ENCODE data around the gene KLK11.

Gene KLK11, protein sequence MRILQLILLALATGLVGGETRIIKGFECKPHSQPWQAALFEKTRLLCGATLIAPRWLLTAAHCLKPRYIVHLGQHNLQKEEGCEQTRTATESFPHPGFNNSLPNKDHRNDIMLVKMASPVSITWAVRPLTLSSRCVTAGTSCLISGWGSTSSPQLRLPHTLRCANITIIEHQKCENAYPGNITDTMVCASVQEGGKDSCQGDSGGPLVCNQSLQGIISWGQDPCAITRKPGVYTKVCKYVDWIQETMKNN

DNA sequence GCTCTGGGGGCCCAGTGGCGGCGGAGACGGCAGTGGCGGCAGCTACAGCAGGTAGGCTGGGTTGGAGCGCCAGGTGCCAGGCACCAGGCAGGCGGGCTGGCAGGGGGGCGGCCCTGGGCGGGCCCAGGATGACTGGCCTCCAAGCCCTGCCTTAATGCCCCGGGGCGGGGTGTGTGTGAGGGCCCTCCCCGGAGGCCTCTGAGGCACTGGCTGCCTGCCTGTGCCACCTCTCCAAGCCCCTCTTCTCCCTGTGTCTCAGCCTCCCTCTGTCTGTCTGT lies at the start of gene KLK11:
Gene KLK11 (minus strand): TSS at position 63 of the 278 bp plus-strand sequence. CDS start 985 bp downstream, outside the sequence.
- no peak for DNase-seq

DNA sequence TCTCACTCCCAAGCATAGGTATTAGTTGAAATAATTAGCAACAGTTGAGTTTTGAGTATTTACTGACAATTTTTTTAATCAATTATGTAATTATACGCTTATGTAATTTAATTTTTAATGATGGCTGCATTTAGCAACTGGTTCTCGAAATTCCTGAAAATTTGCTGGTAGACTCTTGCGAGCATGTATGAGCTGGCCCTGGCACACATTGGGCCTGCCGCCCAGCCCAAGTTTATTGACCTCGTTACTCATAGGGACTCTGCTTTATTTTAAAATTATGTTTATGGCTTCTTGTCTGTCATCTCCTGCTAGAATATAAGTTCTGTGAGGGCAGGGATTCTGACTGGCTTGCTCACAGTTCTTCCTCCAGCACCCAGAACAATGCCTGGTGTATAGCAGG lies 49.6 kb upstream of the KLK11 start:
- no peak for DNase-seq

DNA sequence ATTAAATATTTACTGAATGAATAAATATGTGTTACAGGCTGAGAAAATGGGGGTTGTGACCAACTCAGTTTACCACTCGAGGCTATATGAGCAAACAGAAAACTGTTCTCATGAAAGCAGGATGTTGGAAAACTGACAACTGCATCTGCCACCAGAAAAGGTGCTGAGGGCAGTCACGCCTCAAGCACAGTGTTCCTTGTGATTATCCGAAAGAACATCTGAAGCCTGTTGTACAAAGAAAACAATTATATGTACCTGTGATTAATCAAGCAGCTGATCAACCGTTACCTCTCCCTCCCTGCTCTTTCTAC lies 44.6 kb upstream of the KLK11 start:
- DNase-seq = no peak

DNA sequence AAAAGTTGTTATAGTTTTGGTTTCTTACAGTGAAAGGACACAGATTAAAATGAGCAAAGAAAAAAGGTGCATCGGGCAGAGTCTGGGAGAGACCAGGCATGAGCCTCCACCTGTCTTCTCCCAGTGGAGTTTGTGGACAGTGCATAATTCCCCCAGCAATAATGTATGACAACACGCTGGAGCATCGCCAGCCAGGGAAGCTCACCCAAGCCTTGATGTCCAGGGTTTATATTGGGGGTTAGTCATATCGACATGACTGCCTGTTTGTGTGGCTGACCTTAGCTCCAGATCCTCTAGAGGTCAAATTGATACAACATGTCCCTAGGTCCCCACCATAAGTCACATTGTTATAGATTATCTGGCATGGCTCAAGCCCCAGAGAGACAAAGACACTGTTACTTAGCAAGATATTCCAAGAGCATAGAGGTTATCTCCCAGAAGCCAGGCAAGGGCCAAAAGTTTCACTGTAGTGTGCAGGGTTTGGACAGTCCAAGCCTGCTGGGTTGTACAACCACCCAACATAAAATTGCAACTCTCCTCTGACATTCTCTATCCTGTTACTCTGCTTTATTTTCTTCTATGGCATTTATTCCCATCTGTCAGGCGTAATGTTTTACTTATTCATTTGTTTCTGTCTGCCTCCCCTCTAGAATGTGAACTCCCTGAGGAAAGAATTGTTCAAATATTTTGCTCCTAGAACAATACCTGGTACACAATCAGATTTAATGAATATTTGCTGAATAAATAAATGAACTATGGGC lies 44.1 kb upstream of the KLK11 start:
- DNase-seq = no peak

DNA sequence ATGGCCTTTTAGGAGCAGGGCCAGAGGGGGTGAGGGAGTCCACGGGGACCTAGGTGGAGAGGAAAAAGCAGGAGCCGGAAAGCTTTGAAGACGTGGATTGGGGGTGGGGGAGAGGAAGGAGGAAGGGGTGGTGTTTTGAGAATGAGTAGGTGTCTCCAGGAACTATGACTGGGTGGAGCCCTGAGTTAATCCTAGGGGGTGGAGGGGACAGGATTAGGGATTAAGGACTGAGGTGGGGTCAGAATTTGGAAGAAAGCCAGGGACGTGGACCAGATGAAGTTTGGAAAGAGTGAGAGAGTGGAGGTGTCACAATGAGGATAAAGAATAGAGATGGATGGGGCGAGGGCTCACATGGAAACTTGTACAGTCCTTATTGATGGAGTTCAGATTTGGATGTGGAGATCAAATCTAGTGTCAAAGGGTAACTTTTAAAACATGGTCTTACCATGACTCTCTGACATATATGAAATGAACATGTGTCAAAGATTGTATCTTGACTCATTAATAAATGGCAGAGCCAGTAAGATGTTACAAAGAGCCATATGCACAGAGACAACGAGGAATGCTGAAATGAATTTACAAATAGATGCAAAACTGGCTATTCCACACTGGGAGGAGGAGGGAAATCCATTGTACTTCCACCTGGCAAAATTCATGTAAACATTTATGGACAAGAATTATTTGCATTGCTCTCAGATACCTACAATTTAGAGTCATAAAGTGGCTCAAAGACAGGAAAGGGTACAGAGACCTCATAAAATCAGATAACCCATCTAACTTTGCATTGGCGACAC lies 40.2 kb upstream of the KLK11 start:
- DNase-seq = no peak

DNA sequence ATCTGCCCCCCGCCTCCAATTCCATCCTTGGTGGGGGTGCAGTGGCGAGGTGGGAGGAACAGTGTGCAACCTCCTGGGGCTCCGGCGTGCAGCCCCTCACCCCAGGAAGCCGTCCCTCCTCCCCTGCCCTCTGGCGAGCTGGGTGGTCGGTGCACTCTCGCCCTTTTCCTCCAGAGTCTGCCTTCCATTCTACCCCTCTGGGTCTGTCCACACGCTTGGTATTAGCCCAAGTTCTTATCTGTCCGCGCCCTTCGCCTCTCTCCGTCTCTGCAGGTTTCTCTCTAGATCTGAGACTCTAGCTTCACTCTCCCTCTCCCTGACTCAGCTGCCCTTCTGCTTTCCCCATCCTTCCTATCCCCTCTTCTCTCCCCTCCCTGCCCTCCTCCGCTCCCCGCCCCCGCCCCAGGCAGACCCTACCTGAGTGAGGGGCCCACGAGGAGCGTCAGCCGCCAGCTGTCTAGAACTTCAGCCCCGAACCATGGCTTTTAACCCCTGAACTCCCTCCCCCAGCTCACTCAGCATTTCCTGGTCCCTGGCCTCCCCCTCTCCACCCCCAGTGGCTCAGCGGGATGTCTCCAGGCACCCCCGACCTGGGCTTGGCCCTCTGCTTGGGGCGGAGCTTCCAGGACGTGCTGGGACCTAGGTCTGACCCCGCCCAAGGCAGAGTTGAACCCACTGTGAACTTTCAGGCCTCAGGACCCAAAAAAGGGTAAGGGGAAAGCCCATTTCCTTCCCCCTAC lies 39.0 kb upstream of the KLK11 start:
- no peak for DNase-seq

DNA sequence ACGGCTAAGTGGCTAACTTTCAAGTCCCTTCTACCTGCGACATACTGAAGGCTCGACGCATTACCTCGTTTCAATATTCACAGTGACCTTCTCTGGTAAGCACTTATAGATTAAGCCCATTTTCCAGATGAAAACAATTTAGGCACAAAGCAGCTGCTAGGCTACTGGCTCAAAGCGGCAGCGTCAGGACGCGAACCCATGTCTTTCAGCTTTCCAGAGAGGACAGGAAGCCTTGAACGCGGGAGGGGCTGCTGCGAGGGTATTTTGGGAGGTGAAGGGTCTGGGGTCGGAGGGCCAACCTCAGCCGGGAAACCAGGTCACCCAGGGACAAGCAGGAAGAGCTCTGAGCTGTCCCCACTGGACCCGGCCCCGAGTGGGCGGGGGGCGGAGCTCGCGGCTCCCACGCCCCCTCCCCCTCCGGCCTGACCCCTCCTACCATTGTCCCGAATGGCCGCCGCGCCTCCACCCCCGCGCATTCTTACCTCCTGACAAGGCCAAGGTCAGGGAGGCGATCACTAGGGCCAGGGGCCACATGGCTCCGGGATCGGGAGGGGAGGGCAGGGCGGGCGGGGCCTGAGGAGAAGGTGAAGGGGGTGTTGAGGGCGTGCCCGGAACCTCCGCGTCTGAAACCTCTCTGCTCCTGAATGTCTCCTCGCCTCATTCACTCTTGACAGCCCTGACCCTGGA lies 38.3 kb upstream of the KLK11 start, which contains the start of gene KLK13:
Gene KLK13 (minus strand): TSS at position 559 of the 687 bp plus-strand sequence. CDS start 25 bp downstream, at position 534.
- DNase-seq = no peak

DNA sequence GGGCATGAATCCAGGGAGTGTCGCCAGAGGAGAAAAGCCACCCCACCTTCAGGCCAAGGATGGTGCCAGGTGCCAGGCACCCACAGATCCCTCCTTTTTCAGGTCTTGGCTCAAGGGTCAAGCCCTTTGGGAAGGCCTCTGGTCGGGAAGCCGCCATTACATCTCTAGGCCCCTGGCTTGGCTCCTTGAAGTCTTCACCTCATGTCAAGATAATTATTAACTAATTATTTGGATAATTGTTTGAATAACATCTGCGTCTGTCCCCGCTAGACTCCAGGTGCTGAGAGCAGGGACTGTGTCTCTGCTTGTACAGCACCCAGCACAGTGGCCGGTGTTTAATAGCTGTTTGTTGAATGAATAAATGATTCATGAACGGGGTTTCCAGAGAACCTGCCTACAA lies 37.2 kb upstream of the KLK11 start:
- DNase-seq = no peak

DNA sequence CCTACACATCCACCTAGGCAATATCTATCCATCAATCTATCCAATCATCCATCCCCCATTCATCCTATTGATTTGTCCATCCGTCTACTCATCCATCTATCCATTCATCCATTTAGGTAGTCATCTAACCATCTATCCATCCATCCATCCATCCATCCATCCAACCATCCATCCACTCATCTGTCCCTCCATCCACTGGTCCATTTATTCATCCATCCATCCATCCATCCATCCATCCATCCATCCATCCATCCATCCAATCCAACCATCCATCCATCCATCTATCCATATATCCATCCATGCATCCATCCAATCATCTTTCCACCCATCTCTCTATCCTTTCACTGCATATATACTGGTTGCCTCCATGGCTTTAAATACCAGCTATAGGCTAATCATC lies 34.6 kb upstream of the KLK11 start:
- no peak for DNase-seq

DNA sequence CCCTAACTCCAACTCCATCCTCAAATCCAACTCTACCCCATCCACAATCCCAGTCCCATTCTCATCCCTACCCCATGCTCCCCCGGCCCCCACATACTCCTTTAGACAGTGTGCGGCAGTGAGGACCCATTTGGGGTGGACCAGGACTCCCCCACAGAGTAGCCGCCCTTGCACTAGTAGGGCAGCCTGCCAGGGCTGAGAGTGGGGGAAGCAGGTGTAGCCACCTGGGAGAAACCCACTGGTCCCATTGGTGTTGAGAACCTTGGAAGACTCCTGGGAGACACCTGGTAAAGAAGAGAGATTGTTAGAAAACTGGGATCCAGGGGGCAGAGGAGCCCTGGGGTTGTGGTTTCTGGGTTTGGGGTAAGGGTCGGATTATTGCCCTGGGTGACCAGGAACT lies 33.9 kb upstream of the KLK11 start:
- no peak for DNase-seq

DNA sequence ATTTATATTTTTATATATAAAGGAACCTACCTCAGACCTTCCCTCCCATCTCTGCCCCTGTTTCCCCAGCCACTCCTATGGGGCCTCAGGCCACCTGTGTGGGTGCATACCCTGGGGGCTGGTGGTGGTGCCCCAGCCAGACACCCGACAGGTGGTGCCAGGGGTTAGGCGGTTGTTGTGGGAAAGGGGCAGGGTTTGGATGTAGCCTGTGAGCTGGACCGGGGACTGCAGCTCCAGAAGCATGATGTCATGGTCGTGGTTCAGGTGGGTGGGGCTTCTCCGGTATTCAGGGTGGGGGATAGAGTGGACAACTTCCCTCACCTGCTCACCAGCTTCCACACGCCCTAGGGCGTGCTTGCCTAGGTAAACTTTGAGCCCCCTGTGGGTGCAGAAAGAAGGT lies 33.3 kb upstream of the KLK11 start:
- DNase-seq = no peak

DNA sequence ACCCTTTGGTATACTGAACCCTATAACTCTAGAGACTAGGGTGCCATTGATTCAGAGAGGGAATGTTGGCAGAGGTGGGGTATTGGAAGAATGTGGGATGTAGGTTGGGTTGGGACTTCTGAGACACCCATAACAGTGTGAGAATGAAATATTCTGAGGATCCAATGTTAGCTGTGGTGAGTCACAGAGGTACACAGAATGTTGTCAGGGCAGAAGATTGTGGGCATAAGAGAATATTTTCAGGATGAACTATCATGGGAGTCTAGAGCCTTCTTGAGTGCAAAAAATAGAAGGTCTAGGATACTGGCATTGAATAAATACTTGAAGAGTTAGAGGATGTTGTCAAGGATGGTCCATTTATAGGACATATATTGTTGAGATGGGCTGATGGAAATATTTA lies 29.4 kb upstream of the KLK11 start:
- no peak for DNase-seq

DNA sequence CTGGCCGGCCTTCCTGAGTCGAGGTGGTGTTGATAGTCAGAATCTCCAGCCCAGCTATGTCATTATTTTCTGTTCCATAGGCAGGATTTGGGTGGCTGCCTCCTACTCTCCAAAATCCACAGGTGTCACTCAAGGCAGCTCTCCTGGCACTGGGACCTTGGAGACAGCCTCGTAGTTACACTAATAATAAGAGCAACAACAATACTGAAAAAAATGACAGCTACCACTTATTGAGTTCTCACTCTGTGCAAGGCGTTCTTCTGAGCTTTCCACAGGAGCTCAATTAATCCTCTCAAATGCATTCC lies 20.6 kb upstream of the KLK11 start:
- no peak for DNase-seq

DNA sequence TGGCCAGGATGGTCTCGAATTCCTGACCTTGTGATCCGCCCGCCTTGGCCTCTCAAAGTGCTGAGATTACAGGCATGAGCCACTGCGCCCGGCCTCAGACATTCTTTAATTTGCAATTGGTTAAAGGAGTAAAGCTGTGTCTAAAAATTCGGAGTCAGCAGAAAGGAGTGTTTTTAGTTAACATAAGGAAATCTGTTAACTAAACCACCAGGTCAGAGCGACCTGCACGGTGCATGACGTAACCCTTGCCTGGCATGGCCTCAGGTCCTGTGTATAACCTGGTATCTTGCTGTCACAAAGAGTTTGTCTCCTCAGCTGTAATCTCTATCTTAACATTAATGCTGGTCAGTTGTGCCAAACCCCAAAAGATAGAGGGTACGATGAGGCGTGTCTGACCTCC lies 17.9 kb upstream of the KLK11 start:
- DNase-seq = no peak

DNA sequence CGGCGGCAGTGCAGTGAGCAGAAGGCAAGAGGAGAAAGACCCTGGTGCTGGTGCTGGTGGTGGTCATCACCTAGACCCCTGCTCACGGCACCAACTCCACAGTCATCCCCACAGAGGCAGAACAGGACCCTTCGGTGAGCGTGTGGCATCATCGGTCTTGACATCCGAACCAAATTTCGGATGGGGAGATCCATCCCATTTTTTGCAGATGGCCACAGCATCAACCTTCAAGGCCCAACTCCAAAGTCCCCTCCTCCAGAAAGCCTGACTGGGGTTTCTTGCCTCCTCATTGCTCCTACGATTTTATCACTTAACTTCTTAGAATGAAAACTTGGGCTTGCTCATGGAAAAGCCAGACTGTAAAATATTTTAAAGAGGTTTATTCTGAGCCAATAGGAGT lies 17.1 kb upstream of the KLK11 start:
- DNase-seq = no peak

DNA sequence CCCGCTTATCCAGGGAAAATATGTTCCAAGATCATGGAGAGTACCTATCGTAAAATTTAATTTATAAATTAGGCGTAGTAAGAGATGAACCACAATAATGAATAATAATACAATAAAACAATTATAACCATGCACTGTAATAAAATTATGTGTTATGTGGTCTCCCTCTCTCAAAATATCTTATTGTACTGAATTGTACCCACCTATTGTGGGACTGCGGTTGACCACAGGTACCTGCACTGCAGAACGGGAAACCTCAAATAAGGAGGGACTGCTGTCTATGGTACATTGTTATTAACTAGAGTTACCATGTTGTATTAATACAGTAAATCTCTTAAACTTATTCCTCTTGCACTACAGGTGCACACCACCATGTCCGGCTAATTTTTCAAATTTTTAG lies 13.7 kb upstream of the KLK11 start:
- DNase-seq = no peak

DNA sequence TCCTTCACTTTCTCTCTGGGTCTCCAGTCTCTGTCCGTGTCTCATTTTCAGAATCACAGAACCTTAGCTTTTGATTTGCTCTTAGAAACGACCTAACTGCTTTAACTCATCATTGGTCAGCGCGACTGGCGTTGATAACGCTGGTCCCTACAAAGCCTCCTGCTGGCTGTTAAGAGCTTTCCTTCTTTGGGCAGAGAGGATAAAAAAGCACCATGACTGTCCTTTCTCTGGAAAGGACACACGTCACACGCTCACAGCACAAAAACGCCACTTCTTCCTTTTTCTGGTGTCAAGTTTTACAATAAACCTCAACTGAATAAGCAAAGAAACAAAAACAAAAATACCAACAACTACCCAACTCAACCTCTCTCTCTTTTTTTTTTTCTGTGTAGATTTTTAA lies 10.1 kb upstream of the KLK11 start:
- DNase-seq = no peak

DNA sequence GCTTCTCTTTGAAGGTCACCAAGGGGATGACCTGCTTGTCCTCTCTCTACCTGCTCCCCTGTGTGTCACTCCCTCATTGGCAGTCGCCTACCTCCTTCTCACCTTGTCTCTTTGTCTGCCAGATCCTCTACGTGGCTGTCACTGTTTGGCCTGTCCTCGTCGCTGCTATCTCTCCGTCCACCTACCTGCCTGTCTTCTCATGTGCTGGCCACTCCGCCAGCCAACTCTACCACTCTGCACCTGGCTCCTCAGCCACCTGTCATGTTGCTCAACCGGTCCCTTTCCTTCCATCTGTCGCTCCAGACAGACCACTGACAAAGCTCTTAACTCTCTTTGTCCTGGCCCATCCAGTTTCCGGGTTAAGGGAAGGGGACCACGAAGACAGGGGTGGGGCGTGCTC lies 8.3 kb upstream of the KLK11 start, which contains the start of gene KLK12:
Gene KLK12 (minus strand): TSS at position 299 of the 400 bp plus-strand sequence. CDS start 381 bp downstream, outside the sequence.
- DNase-seq = no peak

DNA sequence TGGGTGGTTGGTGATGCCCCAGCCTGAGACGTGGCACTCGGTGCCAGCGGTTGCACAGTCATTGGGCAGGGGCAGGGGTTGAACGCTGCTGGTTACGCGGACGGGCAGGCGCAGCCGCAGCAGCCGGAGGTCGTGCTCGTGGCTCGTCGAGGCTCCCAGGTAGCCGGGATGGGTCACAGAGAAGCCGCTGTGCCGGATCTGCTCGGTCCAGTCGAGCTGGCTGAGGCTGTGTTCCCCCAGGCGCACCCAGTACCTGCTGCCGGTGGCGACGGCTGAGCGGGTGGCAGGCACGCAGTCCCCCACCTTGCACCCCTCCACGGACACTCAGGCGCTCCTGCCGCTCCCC lies 5.4 kb upstream of the KLK11 start:
- no peak for DNase-seq

DNA sequence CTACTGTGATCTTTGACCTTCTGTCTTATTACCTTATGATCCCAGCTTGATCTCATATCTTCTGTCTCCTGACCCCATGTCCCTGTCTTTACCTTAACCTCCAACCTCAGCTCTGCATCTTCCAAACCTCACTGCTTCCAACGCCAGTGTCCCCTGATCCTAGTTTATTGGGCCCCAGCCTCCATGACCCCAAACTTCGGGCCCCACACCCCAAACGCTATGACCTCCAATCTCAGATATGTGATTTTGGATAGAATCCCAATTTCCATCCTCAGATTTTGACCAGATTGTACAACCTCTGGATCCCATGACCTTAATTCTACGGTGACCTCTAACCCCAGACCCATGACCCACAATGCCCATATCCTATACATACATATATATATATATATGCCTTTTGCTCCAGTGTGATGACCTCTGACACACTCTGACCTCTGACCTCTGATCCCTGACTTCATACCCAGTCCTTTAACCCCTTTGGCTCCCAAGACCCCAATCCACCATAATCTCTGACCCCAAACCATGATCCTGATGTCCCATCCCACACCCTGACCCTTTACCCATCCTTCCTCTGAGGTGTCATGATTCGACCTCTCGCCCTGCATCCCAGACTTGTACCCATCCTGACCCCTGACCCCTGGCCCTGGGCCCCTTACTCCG lies 4.9 kb upstream of the KLK11 start:
- no peak for DNase-seq

DNA sequence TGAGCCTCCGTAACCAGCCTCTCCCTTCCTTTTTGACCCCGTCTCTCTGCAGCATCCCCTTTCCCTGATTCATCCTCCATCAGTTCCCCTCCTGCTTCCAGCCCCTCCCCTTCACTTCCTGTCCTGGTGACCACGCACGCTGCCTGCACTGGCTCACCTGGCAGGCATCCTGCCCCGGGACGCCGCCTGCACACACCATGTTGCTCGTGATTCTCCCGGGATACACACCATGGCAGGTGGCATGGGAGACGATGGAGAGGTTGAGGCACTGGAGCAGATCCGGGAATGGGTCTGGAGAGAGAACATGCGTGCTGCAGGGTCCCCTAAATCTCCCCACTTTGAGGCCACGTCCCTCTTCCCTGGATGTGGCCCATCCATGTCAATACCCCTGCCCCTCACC lies 4.2 kb upstream of the KLK11 start:
- DNase-seq = no peak

DNA sequence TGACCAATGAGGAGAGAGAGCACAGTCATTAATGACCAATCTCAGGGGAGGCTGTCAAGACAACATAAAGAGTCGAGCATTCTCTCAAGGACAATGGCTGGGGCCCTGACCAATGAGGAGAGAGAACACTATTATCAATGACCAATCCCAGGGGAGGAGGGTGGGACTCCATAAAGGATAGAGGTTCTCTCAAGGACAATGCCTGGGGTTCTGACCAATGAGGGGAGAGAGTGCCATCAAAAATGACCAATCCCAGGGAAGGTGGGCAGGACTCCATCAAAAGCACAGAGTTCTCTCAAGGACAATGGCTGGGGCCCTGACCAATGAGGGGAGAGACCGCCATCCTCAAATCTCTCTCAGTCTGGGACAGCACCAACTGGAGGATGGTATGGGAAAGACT lies 3.3 kb upstream of the KLK11 start:
- no peak for DNase-seq

DNA sequence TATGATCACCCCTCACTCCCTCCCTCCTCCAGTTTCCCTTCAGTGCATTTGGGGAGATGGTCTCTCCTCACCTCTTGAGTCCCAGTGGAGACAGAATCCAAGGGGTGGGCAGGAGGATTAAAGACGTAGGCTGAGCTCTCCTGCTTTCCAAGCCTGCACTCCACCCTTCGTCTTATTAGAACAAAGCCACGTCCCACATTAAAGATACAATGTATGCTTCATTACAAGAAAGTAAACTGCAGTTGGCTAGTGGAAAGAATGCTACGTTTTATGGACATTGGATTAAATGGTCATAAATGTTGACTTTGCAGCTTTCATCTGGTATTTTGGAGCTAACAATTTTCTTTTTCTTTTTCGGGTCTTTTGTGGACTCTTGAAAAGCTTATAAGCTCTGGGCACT lies 1.5 kb upstream of the KLK11 start:
- DNase-seq = no peak

All from NK-92 treated with Interleukin-12 subunit alpha and Interleukin-12 subunit beta, amount 100 ng/mL, for 24 hours (cell line).